ENCODE measurements around the gene DPEP1. TPM values are rescaled to one million over a fixed set of nuclear protein-coding genes. Genes with fewer than 3 reads are reported as not detected.

The DPEP1 gene
- total and polyA plus RNA-seq, 7 donors = 0.92 to 1.2 TPM; not detected in 5

GRCh38 chr16:89621698-89622409 is 8.4 kb downstream of the DPEP1 start:
- H3K27ac ChIP-seq = no peak overlapping the region
- H3K4me1 ChIP-seq = peaks cover 0 to 5% (median 0%) of the 10 kb centered on the region in 4 donors
- no peak for DNase-seq
- H3K36me3 ChIP-seq = no peaks in the 10 kb centered on the region
- H3K4me3 ChIP-seq = no peak overlapping the region
- peaks cover 5 to 66% (median 15%) of the 10 kb centered on the region in 3 donors for H3K27me3 ChIP-seq
- H3K9me3 ChIP-seq = no peaks in the 10 kb centered on the region
- no peak for TF ChIP-seq POLR2A (IDR thresholded peaks at IDR 0.05)
- no peak for TF ChIP-seq POLR2AphosphoS5 (IDR thresholded peaks at IDR 0.05)
- TF ChIP-seq EP300 (IDR thresholded peaks at IDR 0.05) = no peak
- TF ChIP-seq CTCF (IDR thresholded peaks at IDR 0.05) = no peak
- 75 to 87% methylated on average over 32 of the region's 32 CpGs for WGBS, 2 donors
- intact Hi-C loops (cut with DNase I) = no loop called here

- H3K9me3 ChIP-seq = no peaks in the 10 kb centered on the region
- H3K4me1 ChIP-seq = peaks cover 0 to 5% (median 0%) of the 10 kb centered on the region in 4 donors
- no peak for DNase-seq
- no peaks in the 10 kb centered on the region for H3K36me3 ChIP-seq
- intact Hi-C loops (cut with DNase I) = no loop called here
- TF ChIP-seq POLR2A (IDR thresholded peaks at IDR 0.05) (no peak), POLR2AphosphoS5 (IDR thresholded peaks at IDR 0.05) (no peak), CTCF (IDR thresholded peaks at IDR 0.05) (no peak), EP300 (IDR thresholded peaks at IDR 0.05) (no peak)
- peaks cover 5 to 47% (median 15%) of the 10 kb centered on the region in 3 donors for H3K27me3 ChIP-seq
- no peak overlapping the region for H3K4me3 ChIP-seq
- 60 to 82% methylated on average over 28 of the region's 28 CpGs for WGBS, 2 donors
- H3K27ac ChIP-seq = peak overlapping the region in 1 of 4 donors; percentile 1
These were observed 10.2 kb downstream of the DPEP1 start for GRCh38 chr16:89623511-89624261.

- Histone ChIP-seq H3K4me3 (no peak overlapping the region), H3K27ac (no peak overlapping the region), H3K36me3 (no peaks in the 10 kb centered on the region), H3K27me3 (peaks cover 2 to 43% (median 15%) of the 10 kb centered on the region in 3 donors), H3K9me3 (peaks cover 0 to 1% (median 0%) of the 10 kb centered on the region in 4 donors), H3K4me1 (peaks cover 0 to 5% (median 0%) of the 10 kb centered on the region in 4 donors)
- WGBS, 2 donors = 14 to 56% methylated on average over 21 of the region's 21 CpGs
- DNase-seq = no peak
- TF ChIP-seq POLR2AphosphoS5 (IDR thresholded peaks at IDR 0.05) = no peak
- no peak for TF ChIP-seq EP300 (IDR thresholded peaks at IDR 0.05)
- intact Hi-C loops (cut with DNase I) = no loop called here
These were observed 11.6 kb downstream of the DPEP1 start for GRCh38 chr16:89624777-89625761.

GRCh38 chr16:89629827-89630610 is 16.6 kb downstream of the DPEP1 start:
- Histone ChIP-seq H3K27ac (no peak overlapping the region), H3K4me1 (no peaks in the 10 kb centered on the region), H3K27me3 (peaks cover 0 to 35% (median 28%) of the 10 kb centered on the region in 3 donors), H3K4me3 (no peak overlapping the region), H3K36me3 (no peaks in the 10 kb centered on the region), H3K9me3 (peaks cover 0 to 3% (median 0%) of the 10 kb centered on the region in 4 donors)
- no peak for DNase-seq
- 60 to 80% methylated on average over 17 of the region's 17 CpGs for WGBS, 2 donors
- intact Hi-C loops (cut with DNase I) = no loop called here
- TF ChIP-seq CTCF (IDR thresholded peaks at IDR 0.05) (no peak), EP300 (IDR thresholded peaks at IDR 0.05) (no peak), POLR2A (IDR thresholded peaks at IDR 0.05) (no peak), POLR2AphosphoS5 (IDR thresholded peaks at IDR 0.05) (no peak)

Data from sigmoid colon (tissue), 7 donors.